NT2/D1 (cell line): ENCODE measurements around the gene NAMPT.

ENCODE experiments used
- SUZ12 ChIP-seq: IDR thresholded peaks from 2 replicates; pipeline ENCODE4 v1.6.1; 2011; ENCODE audit not compliant: insufficient read length, insufficient read depth; ENCODE audit errors: extremely low read depth
- YY1 ChIP-seq: IDR thresholded peaks from 2 replicates; pipeline ENCODE4 v1.6.1; 2011; ENCODE audit not compliant: insufficient read length, insufficient read depth

GRCh38 chr7:106283501-106283830, 1.3 kb downstream of the NAMPT start:
- TF ChIP-seq YY1 (no peak), SUZ12 (no peak)
